ENCODE measurements around the gene IL4I1.

The IL4I1 gene

DNA sequence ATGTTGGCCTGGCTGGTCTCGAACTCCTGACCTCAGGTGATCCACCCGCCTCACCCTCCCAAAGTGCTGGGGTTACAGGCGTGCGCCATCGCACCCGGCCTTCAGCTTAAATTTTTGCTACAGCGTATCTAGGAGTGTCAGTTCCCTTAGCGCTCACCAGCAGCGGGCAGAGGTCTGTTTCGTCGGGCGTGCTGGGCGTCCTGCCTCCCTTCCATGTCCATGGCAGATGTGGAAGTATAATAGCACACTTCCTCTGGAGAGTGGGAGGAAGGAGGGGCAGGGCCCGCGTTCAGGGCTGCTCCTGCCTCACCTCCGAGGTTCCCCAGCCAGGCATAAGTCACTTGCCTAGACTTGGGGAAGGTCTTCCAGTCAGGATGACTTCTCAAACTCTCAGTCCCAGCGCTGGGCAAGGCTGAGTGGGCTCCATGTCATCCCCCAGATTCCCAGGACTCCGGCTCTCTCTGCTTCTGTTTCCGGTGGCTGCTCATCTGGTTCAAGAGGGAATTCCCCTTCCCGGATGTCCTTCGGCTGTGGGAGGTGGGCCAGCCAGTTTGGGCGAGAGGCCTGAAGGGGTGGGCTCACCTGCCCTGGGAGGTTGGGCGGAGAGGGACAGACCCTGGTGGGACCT, 9.5 kb downstream of the IL4I1 start:
- Histone ChIP-seq H3K27ac (no peak overlapping the region), H3K4me3 (no peak overlapping the region)
- TF ChIP-seq, protein P1, sequence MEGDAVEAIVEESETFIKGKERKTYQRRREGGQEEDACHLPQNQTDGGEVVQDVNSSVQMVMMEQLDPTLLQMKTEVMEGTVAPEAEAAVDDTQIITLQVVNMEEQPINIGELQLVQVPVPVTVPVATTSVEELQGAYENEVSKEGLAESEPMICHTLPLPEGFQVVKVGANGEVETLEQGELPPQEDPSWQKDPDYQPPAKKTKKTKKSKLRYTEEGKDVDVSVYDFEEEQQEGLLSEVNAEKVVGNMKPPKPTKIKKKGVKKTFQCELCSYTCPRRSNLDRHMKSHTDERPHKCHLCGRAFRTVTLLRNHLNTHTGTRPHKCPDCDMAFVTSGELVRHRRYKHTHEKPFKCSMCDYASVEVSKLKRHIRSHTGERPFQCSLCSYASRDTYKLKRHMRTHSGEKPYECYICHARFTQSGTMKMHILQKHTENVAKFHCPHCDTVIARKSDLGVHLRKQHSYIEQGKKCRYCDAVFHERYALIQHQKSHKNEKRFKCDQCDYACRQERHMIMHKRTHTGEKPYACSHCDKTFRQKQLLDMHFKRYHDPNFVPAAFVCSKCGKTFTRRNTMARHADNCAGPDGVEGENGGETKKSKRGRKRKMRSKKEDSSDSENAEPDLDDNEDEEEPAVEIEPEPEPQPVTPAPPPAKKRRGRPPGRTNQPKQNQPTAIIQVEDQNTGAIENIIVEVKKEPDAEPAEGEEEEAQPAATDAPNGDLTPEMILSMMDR (IDR thresholded peaks at IDR 0.05): no peak
- no peak for DNase-seq (ENCODE audit: low spot score)

DNA sequence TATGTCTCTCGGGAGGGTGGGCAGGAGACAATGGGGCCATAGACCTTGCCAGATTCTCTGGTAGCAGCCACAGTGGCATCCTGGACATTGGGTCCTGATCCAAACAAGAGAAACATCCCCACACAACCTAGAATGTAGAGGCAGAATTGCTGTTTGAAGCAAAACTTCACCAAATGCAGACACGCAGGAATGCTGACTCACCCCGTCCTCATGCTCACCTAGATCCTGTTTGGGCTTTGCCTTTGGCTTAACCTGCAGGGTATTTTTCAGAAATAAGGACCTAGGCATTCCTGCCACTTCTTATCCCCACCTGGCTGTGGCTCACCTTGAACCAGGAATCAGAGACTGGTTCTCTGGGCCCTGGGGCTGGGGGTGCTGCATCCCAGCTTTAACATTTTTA, 11.9 kb downstream of the IL4I1 start:
- no peak overlapping the region for H3K27ac ChIP-seq
- TF ChIP-seq, protein P1 (IDR thresholded peaks at IDR 0.05): no peak
- no peak for DNase-seq (ENCODE audit: low spot score)
- no peak overlapping the region for H3K4me3 ChIP-seq

DNA sequence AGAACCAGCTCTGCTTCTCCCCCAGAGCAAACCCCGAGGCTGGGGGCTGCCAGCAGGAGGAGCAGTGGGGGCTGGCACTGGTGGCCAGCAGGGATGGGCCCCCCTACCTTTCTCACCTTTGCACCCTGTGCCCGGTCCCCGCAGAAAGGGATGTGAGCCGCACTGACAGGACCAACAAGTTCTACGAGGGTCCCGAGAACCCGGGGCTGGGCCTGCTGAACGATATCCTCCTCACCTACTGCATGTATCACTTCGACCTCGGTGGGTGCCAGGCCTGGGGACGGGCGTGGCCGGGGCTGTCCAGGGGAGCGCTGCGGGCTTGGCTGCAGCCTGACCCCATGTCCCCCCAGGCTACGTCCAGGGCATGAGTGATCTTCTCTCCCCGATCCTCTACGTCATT, 12.6 kb downstream of the IL4I1 start:
- no peak for DNase-seq (ENCODE audit: low spot score)
- TF ChIP-seq, protein P1 (IDR thresholded peaks at IDR 0.05): no peak
- no peak overlapping the region for H3K4me3 ChIP-seq
- H3K27ac ChIP-seq: no peak overlapping the region

DNA sequence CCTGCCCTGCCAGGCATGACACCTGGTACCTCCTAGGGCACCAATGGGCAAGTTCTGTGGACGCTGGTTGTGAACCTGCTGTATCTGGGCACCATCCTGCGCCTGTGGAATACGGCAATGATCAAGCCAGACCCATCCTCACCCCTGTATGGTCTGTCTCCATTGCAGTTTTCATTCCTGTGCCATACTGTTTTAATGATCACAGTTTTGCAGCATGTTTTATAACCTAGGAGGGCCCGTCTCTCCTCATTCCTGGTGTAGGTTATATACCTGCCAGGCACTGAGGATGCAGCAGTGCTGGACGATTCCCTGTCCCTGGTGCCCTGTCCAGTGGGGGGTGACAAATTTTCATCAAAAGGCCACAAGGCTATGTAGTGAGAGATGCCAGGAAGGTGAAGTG, 13.6 kb downstream of the IL4I1 start:
- TF ChIP-seq, protein P1 (IDR thresholded peaks at IDR 0.05): no peak
- Histone ChIP-seq H3K27ac (no peak overlapping the region), H3K4me3 (no peak overlapping the region)
- no peak for DNase-seq (ENCODE audit: low spot score)

DNA sequence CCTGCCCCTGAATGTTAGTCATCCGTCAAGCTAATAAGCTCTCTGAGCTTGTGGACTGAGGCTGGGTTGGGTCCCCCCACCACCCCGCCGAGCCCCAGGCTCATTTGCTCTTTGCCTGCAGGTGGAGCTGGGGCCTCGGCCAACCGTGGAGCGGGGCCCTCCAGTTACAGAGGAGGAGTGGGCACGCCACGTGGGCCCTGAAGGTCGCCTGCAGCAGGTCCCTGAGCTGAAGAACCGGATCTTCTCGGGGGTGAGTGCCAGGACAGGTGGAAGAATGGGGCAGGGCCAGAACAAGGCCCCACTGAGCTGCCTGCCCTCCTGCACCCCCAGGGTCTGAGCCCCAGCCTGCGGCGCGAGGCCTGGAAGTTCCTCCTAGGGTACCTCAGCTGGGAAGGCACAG, 14.0 kb downstream of the IL4I1 start:
- Histone ChIP-seq H3K4me3 (no peak overlapping the region), H3K27ac (no peak overlapping the region)
- DNase-seq (ENCODE audit: low spot score): no peak
- TF ChIP-seq, protein P1 (IDR thresholded peaks at IDR 0.05): no peak

DNA sequence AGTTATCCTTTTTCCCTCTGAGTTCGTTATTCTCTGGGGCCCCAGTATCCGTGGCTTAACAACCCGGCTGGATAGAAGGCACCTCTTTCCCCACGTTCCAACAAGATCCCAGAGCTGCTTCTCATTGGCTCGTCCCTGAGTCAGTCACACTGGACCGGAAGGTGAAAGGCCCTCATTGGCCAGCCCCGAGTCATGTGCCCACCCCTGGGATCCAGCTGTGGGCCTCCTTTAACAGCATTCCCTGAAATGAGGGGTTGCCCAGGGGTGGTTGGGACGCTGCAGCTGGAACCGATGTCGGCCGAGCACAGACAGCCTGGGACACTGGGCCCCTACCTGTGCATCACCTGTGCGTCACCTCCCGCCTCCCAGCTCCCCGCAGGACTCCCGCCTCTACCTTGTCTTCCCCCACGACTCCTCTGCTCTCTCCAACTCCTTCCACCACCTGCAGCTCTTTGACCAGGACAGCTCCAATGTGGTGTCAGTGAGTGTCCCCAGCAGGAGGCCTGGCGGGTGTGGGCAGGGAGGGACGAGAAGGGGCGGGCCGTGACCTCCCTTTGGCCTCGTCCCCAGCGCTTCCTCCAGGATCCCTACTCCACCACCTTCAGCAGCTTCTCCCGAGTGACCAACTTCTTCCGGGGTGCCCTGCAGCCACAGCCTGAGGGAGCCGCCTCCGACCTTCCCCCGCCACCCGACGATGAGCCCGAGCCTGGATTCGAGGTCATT, 14.9 kb downstream of the IL4I1 start:
- DNase-seq (ENCODE audit: low spot score): no peak
- TF ChIP-seq, protein P1 (IDR thresholded peaks at IDR 0.05): no peak
- Histone ChIP-seq H3K4me3 (no peak overlapping the region), H3K27ac (no peak overlapping the region)

DNA sequence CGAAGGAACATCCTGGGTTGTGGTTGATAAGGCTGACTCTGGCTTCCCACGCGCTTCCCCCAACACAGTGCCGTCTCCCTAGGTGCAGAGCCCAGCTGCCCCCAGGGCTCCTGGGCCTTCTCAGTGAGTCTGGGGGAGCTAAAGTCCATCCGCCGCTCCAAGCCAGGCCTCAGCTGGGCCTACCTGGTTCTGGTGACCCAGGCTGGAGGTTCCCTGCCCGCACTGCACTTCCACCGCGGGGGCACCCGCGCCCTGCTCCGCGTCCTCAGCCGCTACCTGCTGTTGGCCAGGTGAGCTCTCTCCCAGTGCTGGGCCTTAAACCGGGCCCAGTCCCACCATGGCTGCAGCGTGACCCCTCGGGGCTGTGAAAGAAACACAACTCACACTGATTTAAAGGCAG, 15.5 kb downstream of the IL4I1 start:
- no peak for DNase-seq (ENCODE audit: low spot score)
- TF ChIP-seq, protein P1 (IDR thresholded peaks at IDR 0.05): no peak
- H3K4me3 ChIP-seq: no peak overlapping the region
- no peak overlapping the region for H3K27ac ChIP-seq
